Activated CD4-positive, alpha-beta T cell treated with anti-CD3 and anti-CD28 coated beads, Interleukin-2, amount 50 U/mL, for 48 hours (primary cell): ENCODE data around the gene FBXW12.

Experiments used
- DNase-seq, 2 experiments: peaks; one replicate each; pipeline ENCODE4 v3.0.0-alpha.2; 2020

The FBXW12 gene

DNA sequence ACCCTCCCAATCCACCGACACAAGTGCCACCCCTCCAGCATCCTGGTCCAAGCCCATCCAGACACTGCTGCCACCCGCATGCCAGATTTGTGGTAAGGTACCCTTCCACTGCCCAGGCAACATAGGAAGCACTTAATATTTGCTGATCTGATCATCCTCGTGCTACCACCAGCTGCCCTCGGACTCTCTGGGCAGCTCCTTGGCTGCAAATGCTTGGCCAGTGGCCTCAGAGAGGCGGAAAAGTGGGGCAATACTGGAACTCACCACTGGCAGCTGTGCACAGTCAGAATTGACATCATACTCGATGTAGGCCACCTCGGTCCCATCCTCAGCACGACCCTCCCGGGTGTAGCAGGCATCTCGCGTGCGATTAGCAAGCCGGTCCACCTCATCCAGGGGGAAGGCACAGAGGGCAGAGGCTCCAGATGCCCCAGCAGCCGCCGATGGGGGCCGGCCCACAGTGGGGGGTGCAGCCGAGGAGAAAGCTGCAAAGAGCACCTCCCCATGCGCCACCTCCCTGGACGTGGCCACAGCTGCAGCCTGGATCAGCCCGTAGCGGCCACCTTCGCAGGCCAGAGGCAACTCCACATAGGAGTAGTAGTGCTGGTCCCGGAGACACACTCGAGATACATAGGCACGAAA, 51.3 kb downstream of the FBXW12 start:
- no peak for DNase-seq

DNA sequence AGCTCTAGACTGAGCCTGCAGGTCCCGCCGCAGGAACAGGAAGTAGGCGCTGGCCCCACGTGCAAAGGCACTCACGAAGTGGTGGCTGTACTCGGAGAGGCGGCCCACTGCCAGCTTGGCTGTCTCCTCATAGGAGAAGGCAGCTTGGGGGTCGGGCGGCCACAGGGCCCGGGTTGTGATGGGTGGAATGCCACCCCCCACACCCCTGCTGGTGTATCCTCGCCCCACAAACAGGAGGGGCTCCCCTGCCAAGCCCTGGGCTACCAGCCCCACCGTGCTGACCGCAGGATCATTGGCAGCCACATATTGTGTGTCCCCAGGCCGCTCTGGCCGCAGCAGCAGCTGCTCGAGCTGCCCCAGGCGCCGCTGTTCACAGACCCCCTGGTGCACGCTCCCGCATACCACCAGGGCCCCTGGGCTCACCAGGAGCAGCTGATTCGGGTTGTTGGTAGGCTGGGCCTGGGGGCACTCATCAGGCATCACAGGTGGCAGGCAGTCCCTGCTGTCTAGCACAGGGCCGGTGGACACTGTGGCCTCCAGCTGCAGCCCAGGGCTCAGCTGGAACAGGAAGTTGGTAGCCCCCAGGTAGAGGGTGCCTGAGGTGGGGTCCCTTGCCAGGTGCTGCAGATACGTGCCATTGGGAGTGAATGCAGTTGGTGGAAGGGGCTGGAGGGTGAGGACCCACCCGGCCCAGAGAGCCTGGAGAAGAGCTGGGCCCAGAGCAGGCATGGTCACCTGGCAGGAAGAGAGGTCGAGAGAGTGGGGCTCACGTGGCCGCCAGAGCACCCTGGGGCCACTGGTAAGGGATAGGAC, 52.1 kb downstream of the FBXW12 start:
- no peak for DNase-seq

DNA sequence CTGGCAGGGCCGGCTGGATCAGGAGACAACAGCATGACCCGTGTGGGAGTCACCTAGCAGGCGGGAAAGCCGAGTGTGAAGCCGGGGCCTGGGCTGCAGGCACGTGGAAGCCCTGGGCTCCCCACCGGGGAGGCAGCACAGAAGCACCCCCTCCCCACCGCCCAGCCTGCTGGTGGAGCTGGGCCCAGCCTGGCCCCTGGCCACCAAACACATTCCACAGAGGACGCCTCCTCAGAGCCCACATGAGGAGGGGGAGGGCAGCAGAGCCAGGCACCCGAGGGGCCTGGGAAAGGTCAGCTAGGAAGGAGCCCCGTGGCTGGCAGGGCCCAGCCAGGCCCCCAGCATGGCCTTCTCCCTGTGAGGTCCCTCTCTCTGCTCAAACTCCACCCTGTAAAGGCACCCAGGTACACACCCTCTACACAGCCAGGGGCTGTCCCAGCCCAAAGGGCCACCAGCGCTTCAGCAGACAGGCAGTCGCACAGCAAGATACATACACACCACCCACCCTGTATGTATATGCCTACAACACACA, 53.3 kb downstream of the FBXW12 start:
- no peak for DNase-seq

- DNase-seq: no peak
Observed at GRCh38 chr3:48426401-48426909, 54.4 kb downstream of the FBXW12 start.

DNA sequence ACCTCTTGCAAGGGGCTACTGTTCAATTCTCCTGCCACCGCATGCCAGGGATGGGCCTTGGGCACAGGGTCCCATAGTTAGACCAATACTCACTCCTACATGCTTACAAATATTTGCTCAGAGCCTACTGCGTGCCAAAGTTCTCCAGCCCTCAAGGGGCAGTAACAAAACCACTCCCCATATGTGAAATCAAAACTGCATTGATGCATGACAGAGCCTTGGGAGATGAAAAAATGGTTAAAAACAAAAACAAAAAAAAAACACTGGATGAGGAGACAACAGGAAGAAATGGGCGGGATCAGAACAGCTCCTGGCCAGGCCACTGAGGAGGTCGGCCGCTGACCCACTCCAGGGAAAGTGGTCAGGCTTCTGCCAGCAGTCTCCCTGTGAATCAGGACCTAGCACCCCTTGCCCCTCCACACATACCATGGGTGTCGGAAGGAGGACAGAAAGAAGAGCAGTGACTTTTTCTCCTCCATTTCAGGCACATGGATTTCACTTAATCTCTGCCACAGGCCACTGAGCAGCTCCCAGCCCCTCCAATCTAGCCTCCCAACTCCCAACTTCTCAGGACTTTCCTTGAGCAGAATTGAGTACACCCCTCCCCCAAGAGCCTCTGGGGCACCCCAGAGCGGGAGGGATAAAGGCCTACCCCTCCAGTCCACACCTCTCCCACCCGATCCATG, 55.1 kb downstream of the FBXW12 start:
- DNase-seq: no peak

DNA sequence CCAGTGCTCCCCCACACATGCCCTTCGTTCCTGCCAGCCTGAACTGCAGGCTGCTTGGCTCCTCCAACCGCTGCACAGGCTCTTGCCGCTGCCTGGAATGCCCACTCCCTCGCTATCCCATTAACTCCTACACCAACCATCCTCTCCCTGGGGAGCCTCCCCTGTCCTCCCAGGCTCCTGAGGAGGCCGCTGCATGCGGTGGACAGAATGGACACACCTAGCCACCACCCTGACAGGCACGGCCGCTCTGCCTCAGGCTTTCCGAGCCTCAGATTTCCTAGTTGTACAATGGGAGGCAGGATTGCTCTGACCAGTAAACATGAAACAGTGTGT, 55.6 kb downstream of the FBXW12 start:
- no peak for DNase-seq

GRCh38 chr3:48428088-48428571, 56.1 kb downstream of the FBXW12 start:
- DNase-seq: no peak

DNA sequence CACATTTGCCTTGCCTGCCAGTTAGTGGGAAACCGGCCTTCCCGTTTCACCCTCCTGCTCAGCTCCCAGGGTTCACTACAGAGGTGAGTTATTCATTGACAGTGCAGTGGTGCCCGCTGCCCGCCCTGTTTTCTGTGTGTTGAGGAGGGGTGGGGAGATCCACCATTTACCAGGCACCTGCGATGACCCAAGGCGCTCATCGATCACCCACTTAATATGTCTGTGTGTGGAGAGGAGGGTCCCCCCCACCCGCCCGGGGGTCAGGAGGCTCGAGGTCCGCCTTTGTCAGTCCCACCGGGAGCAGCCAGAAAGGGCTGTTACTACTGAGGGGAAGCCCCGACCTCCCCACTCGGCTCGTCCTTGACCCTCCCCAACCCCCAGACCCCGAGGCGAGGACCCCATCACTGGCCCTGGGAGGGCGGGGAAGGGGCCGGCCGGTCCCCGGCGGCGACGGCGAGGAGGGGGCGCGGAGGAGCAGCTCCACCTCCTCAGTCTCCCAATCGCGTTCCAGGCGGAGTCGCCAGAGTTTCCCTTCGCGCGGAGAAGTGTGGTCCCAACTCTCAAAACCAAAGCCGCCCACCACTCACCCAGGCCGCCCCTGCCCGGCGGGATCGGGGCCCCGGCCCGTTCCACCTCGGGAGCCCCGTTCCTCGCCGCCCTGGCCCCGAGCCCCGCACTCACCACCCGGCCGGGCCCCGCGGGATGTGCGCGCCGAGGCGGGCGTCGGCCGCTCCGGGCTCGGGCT, 56.7 kb downstream of the FBXW12 start:
- peak; percentile 17 to 30 for DNase-seq

DNA sequence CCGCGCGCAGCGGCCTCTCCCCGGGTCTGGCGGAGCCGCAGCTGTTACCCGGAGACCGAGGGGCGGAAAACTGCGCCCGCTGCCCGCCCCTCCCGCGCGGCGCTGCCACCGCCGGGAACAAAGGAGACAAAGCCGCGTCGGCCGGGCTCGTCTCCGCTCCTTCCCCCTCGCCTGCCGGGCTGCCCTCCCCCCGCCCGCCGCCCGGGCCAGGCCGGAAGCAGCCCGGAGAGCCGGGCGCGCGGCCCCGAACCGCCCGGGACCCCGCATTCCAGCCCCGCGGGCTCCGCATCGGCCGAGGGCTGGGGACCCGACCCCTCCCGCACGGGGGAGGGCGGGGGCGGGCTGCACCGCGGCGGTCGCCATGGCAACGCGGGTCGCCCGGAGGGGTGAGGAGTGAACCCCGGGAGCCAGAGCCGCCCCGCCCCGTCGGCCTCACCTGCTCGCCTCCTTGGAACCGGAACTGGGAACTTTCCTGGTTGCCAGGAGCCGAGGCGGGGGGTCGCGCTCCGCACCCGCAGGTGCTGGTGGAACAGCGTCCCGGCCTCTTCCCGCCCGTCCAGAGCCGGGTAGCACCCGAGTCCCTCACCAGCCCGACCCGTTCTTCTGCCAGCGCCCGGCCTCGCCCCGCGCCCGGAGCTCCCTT, 57.4 kb downstream of the FBXW12 start:
- peak; percentile 61 for DNase-seq

GRCh38 chr3:48429960-48430707, 58.1 kb downstream of the FBXW12 start, which contains the start of gene PLXNB1:
PLXNB1 (minus strand) TSS chr3:48430086; CDS start chr3:48424611, 5,475 bp downstream.
- no peak for DNase-seq

DNA sequence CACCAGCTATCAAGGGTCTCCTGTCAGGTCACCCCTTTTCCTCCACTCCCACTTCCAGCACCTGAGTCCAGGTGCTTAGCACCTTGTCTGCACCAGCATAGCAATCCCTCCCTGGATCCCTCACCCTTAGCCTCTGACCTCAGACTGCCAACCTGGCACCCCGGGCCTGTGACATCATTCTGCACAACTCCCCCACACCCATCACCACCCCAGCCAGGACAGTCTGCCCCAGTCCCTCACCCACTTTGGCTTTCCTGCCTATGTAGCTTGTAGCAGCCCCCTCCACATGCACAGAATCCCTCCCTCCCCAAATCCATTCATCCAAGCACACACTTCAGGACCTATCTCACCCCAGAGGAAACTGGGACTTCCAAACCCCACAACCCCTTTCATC, 58.7 kb downstream of the FBXW12 start:
- DNase-seq: no peak

DNA sequence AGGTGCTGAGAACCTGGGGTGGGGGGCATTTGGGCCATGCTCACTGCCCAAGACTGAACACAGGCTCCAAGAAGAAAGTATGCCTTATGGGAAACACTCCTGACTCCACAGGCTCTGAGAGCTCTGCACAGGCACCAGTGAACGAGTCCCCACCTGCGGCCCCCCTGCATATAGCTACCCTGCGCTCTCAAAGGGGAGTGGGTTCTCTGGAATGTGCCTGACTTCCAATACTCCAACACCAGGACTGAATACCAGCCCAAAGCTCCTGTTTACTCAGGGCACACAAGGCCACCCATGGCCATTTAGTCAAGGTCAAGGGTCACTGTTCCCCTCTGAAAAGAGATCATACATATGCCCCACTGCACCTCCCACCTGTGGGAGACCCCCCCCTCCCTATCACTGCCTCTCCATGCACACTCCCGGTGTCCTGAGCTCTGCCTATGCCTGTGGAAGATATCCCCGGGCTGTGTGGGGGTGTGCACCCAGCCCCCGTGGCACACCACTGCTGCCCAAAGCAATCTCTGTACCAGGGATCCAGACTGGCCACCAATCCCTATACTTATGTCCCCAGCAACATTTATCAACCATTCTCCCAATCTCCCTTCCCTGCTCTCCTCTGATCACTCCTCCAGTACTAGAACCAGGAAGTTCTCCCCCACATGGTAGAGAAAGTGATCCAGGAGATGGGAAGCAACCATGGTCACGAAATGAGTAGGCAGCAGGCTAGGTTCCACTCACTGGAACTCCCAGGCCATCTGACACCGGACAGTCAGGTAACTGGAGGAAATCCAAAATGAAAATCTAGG, 59.4 kb downstream of the FBXW12 start:
- DNase-seq: no peak

- DNase-seq: no peak
Observed at GRCh38 chr3:48432411-48433371, 60.7 kb downstream of the FBXW12 start.

DNA sequence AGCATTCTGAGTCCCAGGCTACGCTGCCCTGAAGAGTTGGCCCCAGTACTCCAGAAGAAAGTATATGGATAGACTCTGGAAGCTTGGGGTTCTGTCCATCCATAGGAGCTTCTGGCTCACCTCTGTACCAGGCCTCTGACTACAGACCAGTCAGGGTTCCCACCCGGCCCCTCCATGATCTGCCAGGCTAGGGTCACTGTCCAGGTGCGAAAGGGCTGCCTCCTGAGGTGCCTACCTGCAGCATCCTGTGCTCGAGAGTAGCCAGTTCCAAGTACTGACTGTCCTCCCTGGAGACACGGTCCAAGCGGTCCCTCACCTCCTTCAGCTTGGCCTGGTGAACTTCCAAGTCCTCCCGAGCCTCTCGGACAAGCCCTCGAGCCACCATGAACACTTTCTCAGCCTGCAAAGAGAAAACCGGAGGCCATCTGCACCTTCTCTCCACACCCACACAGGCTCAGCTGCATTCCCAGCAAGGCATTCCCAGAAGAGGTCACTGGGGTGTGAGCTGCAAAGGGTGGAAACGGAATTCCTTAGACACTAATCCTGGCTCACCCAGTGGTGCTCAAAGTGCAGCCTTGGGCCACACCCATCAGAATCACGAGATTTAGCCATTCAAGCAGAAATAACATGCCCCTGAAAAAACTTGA, 61.6 kb downstream of the FBXW12 start:
- DNase-seq: no peak

- DNase-seq: no peak
Observed at GRCh38 chr3:48434591-48435222, 62.7 kb downstream of the FBXW12 start.

- no peak for DNase-seq
Observed at GRCh38 chr3:48435223-48435595, 63.2 kb downstream of the FBXW12 start.

- DNase-seq: peak; percentile 85 to 89
Observed at GRCh38 chr3:48435774-48436476, 63.9 kb downstream of the FBXW12 start.

DNA sequence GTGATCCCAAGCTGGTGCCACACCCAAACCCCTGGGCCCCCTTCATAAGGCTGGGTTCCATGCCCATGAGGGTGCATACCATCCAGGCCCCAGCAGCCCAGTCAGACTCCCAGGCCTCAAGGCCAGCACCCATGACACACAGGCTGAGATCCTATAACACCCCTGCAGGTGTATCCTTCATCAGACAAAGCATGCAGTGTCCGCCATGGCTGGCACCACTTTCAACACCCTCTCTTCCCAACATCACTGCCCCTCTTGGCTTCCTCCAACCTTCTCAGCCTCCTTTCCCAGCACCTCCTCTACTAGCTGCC, 64.4 kb downstream of the FBXW12 start:
- DNase-seq: no peak
